Dendritic cell treated with granulocyte-macrophage colony-stimulating factor and Interleukin-4, amounts not matched to agents 40 ng/mL and 50 ng/mL, for 4 days (primary cell): ENCODE results near the gene PRKCH.

Experiments
- H3K27ac Mint-ChIP-seq: one replicate; pipeline ENCODE4 v1.8.0; 2022; ENCODE audit warnings: mild to moderate bottlenecking, mixed read lengths
- H3K27me3 Mint-ChIP-seq: one replicate; pipeline ENCODE4 v1.8.0; 2022; ENCODE audit warnings: mild to moderate bottlenecking, mixed read lengths
- H3K36me3 Mint-ChIP-seq: one replicate; pipeline ENCODE4 v1.8.0; 2022; ENCODE audit warnings: low read depth, mixed read lengths
- H3K4me1 Mint-ChIP-seq: one replicate; pipeline ENCODE4 v1.8.0; 2022; ENCODE audit warnings: low read depth, mixed read lengths
- H3K4me3 Mint-ChIP-seq: one replicate; pipeline ENCODE4 v1.8.0; 2022; ENCODE audit warnings: mild to moderate bottlenecking, moderate library complexity, mixed read lengths
- H3K9me3 Mint-ChIP-seq: one replicate; pipeline ENCODE4 v1.8.0; 2022; ENCODE audit warnings: mixed read lengths
- intact Hi-C: fragments of 100-400 bp; cut with micrococcal nuclease; formaldehyde crosslinking; loops from one replicate; pipeline ENCODE4 v1.15.0; 2022

The PRKCH gene

GRCh38 chr14:61430066-61430757 lies 108.8 kb downstream of the PRKCH start:
- Mint-ChIP-seq H3K4me1 (peaks cover 18% of the 10 kb centered on the region), H3K36me3 (no peaks in the 10 kb centered on the region), H3K9me3 (no peaks in the 10 kb centered on the region), H3K4me3 (no peak overlapping the region), H3K27me3 (no peaks in the 10 kb centered on the region), H3K27ac (no peak overlapping the region)
- intact Hi-C loops = no loop called here

- H3K9me3 Mint-ChIP-seq = no peaks in the 10 kb centered on the region
- no peak overlapping the region for H3K4me3 Mint-ChIP-seq
- no peaks in the 10 kb centered on the region for H3K27me3 Mint-ChIP-seq
- intact Hi-C loops = no loop called here
- no peaks in the 10 kb centered on the region for H3K36me3 Mint-ChIP-seq
- H3K27ac Mint-ChIP-seq = peak overlapping the region; percentile 15
- peaks cover 33% of the 10 kb centered on the region for H3K4me1 Mint-ChIP-seq
Measured at GRCh38 chr14:61433169-61433568, 111.8 kb downstream of the PRKCH start.

GRCh38 chr14:61433828-61434227 lies 112.4 kb downstream of the PRKCH start:
- no peaks in the 10 kb centered on the region for H3K9me3 Mint-ChIP-seq
- H3K4me1 Mint-ChIP-seq = peaks cover 40% of the 10 kb centered on the region
- intact Hi-C loops = no loop called here
- H3K27me3 Mint-ChIP-seq = no peaks in the 10 kb centered on the region
- H3K4me3 Mint-ChIP-seq = no peak overlapping the region
- H3K27ac Mint-ChIP-seq = no peak overlapping the region
- no peaks in the 10 kb centered on the region for H3K36me3 Mint-ChIP-seq

DNA sequence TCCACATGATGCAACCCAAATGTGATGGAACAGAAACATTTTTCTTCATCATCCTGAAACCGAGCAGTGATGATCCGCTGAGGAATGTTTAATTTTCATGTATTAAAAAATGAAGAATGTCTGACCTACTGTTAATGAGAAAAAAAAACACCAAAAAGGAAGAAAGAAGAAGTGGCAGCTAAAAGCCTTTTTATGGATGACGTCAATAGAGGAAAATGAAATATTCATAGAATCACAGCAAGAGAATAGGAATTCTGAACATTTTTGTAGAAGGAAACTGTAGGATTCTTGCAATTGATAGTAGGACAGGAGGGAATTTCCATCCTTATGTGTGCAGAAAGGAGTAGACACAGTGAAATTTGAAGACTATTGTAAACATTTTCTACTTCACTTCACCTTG lies 112.9 kb downstream of the PRKCH start:
- no peak overlapping the region for H3K4me3 Mint-ChIP-seq
- H3K9me3 Mint-ChIP-seq = no peaks in the 10 kb centered on the region
- no peak overlapping the region for H3K27ac Mint-ChIP-seq
- no peaks in the 10 kb centered on the region for H3K36me3 Mint-ChIP-seq
- intact Hi-C loops = no loop called here
- H3K27me3 Mint-ChIP-seq = no peaks in the 10 kb centered on the region
- H3K4me1 Mint-ChIP-seq = peaks cover 45% of the 10 kb centered on the region

DNA sequence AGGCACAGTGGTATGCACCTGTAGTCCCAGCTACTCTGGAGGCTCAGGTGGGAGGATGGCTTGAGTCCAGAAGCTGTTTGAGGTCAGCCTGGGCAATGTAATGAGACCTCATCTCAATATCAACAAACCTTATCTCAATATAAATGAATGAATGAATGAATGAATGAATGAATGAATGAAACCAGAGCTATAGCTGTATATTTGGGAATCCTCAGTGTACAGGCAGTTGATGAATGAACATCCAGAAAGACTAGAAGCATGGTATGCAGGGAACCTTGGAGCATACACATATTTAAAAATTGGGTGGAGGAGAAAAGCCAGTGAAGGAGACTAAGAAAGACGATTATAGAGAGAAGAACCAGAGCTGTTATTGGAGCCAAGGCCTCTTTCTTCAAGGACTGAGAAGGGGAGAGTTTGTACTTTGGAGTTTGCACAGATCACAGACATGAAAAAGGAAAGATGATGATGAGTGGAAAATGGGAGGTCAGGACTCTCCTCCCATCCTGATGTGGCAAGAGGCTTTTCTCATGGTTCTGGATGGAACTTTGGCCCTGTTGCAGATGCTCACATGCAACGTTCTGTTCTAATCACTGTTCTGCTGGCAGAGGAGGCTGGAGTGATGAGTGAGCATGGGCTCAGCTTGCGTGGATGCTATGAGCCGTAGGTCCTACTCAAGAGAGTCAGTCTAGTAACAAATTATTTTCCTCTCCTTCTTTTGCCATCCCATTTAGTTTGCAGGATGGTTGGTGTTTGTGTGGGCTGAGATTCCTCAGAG lies 114.4 kb downstream of the PRKCH start:
- no peak overlapping the region for H3K4me3 Mint-ChIP-seq
- H3K27ac Mint-ChIP-seq = no peak overlapping the region
- H3K4me1 Mint-ChIP-seq = peaks cover 54% of the 10 kb centered on the region

DNA sequence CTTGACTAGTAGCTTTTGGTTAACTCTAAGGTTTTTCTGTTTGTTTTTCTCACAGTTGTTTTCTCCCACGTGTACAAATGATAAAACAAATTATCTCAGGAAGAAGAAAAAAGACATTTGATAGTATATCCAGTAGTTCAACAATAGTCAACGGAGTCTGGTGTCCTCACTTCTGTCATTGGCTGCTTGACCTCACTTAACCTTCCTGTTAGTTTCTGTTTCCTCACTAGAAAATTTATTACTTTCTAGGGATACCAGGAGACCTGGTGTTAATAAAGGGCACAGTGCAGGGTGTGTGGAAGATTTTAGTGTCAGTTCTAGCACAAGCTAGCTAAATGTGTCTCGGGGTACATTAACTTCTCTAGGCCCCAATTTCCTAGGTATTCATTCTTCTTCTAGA lies 116.0 kb downstream of the PRKCH start:
- Mint-ChIP-seq H3K4me1 (peaks cover 54% of the 10 kb centered on the region), H3K27ac (no peak overlapping the region), H3K9me3 (no peaks in the 10 kb centered on the region), H3K36me3 (no peaks in the 10 kb centered on the region), H3K4me3 (no peak overlapping the region), H3K27me3 (no peaks in the 10 kb centered on the region)
- intact Hi-C loops = no loop called here

More for the DNA sequence above, 114.4 kb downstream of the PRKCH start:
- intact Hi-C loops = no loop called here
- H3K27me3 Mint-ChIP-seq = no peaks in the 10 kb centered on the region
- H3K9me3 Mint-ChIP-seq = no peaks in the 10 kb centered on the region
- no peaks in the 10 kb centered on the region for H3K36me3 Mint-ChIP-seq

- Mint-ChIP-seq H3K4me3 (no peak overlapping the region), H3K9me3 (no peaks in the 10 kb centered on the region), H3K4me1 (peaks cover 52% of the 10 kb centered on the region), H3K27ac (peak overlapping the region; percentile 84), H3K36me3 (no peaks in the 10 kb centered on the region), H3K27me3 (no peaks in the 10 kb centered on the region)
- intact Hi-C loops = no loop called here
Measured at GRCh38 chr14:61438036-61438435, 116.7 kb downstream of the PRKCH start.

DNA sequence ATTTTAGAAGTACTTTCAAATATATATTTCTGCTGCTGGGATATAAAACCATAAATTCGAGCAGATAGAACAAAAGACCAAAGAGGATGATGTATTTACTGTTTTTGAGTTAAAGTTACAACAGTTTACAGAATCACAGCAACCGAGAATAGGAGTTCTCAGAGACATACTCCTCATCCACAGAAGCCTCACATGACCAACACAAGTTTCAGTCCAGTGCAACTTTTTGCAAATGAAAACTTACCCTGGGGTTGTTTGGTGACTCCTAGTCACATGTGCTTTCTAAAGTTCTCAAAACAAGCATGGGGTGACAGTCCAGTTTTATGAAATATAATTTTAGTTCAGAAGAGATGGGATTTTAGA lies 117.1 kb downstream of the PRKCH start:
- intact Hi-C loops = no loop called here
- no peaks in the 10 kb centered on the region for H3K36me3 Mint-ChIP-seq
- no peaks in the 10 kb centered on the region for H3K9me3 Mint-ChIP-seq
- H3K4me1 Mint-ChIP-seq = peaks cover 48% of the 10 kb centered on the region
- peak overlapping the region; percentile 84 for H3K27ac Mint-ChIP-seq
- no peaks in the 10 kb centered on the region for H3K27me3 Mint-ChIP-seq
- H3K4me3 Mint-ChIP-seq = no peak overlapping the region

DNA sequence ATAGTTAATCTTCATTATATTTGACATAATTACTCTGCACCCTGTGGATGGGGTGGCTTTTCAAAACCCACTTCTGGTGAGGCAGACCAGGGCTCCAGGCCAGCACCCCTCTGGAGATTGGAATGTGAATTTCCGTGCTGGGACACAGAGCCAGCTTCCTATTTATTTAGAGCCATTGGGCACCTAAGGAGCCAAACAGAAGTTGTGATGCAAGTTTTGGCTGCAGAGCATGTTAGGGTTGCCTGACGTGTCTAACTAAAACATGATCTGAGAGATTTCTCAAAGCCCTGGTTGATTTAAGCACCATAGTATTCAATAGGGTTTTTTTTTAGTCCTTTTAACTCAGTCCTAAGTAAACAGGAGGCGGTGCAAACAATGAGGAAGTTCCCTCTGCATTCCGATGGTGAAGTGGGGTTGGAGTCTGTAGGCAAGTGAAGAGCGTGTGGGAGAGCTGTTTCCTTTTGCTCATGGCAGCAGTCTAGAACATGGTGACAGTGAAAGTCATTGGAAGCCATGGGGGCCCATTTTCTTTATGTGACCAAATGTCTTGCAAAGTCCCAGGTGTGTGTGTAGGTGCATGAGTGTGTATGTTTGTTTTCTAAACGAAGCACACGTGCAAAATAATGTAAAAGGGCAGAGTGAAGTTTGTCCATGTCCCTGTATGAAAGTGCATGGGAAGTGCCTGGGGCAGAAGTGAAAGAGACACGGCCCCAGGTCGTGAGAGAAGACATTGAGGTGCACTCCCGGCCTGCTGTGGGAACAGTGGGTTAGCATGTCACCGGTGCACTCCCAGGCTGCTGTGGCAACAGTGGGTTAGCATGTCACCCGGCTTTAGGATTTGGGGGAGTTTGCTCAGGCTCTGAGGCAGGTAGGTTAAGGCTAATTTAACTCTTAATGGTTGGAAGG lies 117.7 kb downstream of the PRKCH start:
- Mint-ChIP-seq H3K4me1 (peaks cover 51% of the 10 kb centered on the region), H3K27me3 (no peaks in the 10 kb centered on the region), H3K36me3 (no peaks in the 10 kb centered on the region), H3K27ac (peak overlapping the region; percentile 84), H3K9me3 (no peaks in the 10 kb centered on the region), H3K4me3 (peak overlapping the region; percentile 77)
- intact Hi-C loops = no loop called here

GRCh38 chr14:61439779-61440418 lies 118.5 kb downstream of the PRKCH start:
- H3K27ac Mint-ChIP-seq = peak overlapping the region; percentile 84
- intact Hi-C loops = loop anchor here (5.0 kb wide), 1 partner anchor 138 kb away; no protein-coding TSS in a partner anchor
- H3K27me3 Mint-ChIP-seq = no peaks in the 10 kb centered on the region
- peaks cover 50% of the 10 kb centered on the region for H3K4me1 Mint-ChIP-seq
- peak overlapping the region; percentile 77 for H3K4me3 Mint-ChIP-seq
- H3K36me3 Mint-ChIP-seq = no peaks in the 10 kb centered on the region
- H3K9me3 Mint-ChIP-seq = no peaks in the 10 kb centered on the region

GRCh38 chr14:61443481-61443880 lies 122.1 kb downstream of the PRKCH start:
- no peaks in the 10 kb centered on the region for H3K27me3 Mint-ChIP-seq
- no peak overlapping the region for H3K27ac Mint-ChIP-seq
- peaks cover 31% of the 10 kb centered on the region for H3K4me1 Mint-ChIP-seq
- H3K36me3 Mint-ChIP-seq = no peaks in the 10 kb centered on the region
- no peaks in the 10 kb centered on the region for H3K9me3 Mint-ChIP-seq
- intact Hi-C loops = loop anchor here (5.0 kb wide), 1 partner anchor 141 kb away; no protein-coding TSS in a partner anchor
- H3K4me3 Mint-ChIP-seq = no peak overlapping the region

DNA sequence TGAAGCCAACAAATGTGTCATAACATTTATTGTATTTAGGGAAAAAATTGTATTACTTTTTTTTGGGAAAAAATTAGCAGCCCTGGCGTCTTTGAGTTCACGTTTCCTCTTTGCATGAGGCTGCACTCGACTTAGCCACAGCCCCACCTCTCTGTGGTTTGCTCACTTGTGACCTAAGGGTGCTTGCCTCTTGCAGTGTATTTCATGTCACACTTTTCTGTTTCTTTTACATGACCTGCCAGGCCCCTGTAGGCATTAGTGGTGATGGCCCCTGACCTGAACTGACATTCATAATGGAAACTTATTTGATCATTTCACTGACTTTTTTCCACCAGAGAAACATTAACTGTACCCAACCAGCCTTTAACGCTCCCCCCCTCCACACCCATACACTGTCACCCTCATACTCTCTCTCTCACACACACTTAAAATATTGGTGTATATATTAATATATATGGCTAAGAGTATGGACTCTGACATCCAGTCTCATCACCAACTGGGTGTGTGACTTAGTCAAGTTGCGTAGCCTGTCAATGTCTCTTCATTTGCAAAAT lies 122.9 kb downstream of the PRKCH start:
- no peaks in the 10 kb centered on the region for H3K9me3 Mint-ChIP-seq
- peaks cover 23% of the 10 kb centered on the region for H3K4me1 Mint-ChIP-seq
- no peaks in the 10 kb centered on the region for H3K27me3 Mint-ChIP-seq
- no peaks in the 10 kb centered on the region for H3K36me3 Mint-ChIP-seq
- no peak overlapping the region for H3K4me3 Mint-ChIP-seq
- no peak overlapping the region for H3K27ac Mint-ChIP-seq
- intact Hi-C loops = loop anchor here (5.0 kb wide), 1 partner anchor 142 kb away; no protein-coding TSS in a partner anchor

DNA sequence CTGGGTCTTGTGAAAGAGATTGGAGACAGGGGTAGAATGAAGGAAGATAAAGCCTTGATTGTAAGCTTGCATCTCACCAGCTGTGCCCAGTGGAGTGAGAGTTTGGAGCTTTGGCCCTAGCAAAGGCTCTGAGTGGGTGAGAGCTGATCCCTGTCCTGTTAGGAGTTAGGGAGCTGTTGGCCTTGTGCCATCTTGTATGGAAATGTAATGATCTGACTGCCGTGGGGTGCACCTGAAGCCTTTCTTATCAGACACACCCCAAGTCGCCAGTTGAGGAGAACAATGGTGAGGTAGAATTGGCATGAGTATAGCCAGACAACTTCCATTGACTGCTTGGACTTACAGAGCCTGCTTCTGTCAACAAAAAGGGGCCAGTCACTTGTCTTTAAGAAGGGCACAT lies 130.1 kb downstream of the PRKCH start:
- H3K36me3 Mint-ChIP-seq = no peaks in the 10 kb centered on the region
- H3K4me3 Mint-ChIP-seq = no peak overlapping the region
- H3K4me1 Mint-ChIP-seq = no peaks in the 10 kb centered on the region
- no peaks in the 10 kb centered on the region for H3K27me3 Mint-ChIP-seq
- no peak overlapping the region for H3K27ac Mint-ChIP-seq
- intact Hi-C loops = no loop called here
- H3K9me3 Mint-ChIP-seq = no peaks in the 10 kb centered on the region
